ENCODE measurements around the gene LFNG. TPM values are rescaled to one million over a fixed set of nuclear protein-coding genes. Genes with fewer than 3 reads are reported as not detected.
A peak's percentile ranks its signal among the peaks of the same experiment; 100 is the strongest.

LFNG gene
- total and polyA plus RNA-seq, 9 of the 15 experiments (the other 6 are each of a cell fraction or from before 2014, with no cell fraction given): 0.03 to 0.89 (median 0.25) TPM; not detected in 1

GRCh38 chr7:2530071-2530987 lies 10.8 kb downstream of the LFNG start (continued):
- TF ChIP-seq ZNF518B (CRISPR knock-in tag; IDR thresholded peaks at IDR 0.05) (no peak), SPI1 (IDR thresholded peaks at IDR 0.05; ENCODE audit: borderline replicate concordance, low read depth, low read length) (peak; percentile 85), HMG20A (CRISPR knock-in tag; conservative IDR thresholded peaks at IDR 0.05) (no peak), ETV1 (tag; conservative IDR thresholded peaks at IDR 0.05; ENCODE audit: low read depth) (no peak), RCOR1 (IDR thresholded peaks at IDR 0.05; ENCODE audit: borderline replicate concordance in 1 of 2, low read depth in 2 of 2, low read length in 2 of 2) (peak in 1 of 2 experiments; percentile 36; a peak in 1 of 4 replicates), ETV5 (CRISPR knock-in tag; IDR thresholded peaks at IDR 0.05; ENCODE audit: low read depth) (peak; percentile 21; the same call in 1 of the 2 replicates), SMARCC2 (IDR thresholded peaks at IDR 0.05; ENCODE audit: low read depth) (peak; percentile 66; the same call in 1 of the 2 replicates), ZFX (CRISPR knock-in tag; IDR thresholded peaks at IDR 0.05) (0 out of 2 replicates have a peak, but pooled peaks have one; percentile 28), E2F3 (CRISPR knock-in tag; IDR thresholded peaks at IDR 0.05) (no peak), FOSL1 (tag; conservative IDR thresholded peaks at IDR 0.05) (peak; percentile 94), ZBTB7A (IDR thresholded peaks at IDR 0.05; ENCODE audit: borderline replicate concordance, control insufficient read depth, low read depth, low read length) (peak; percentile 88; the same call in 1 of the 2 replicates), KDM1A (IDR thresholded peaks at IDR 0.05) (peak; percentile 36 to 60; a peak in 3 of 4 replicates), SMARCA4 (IDR thresholded peaks at IDR 0.05) (peak; percentile 87), ESRRA (IDR thresholded peaks at IDR 0.05; ENCODE audit: borderline replicate concordance, low read depth) (0 out of 2 replicates have a peak, but pooled peaks have one; percentile 20), ZNF436 (CRISPR knock-in tag; IDR thresholded peaks at IDR 0.05) (peak; percentile 68; the same call in 1 of the 2 replicates), BCOR (IDR thresholded peaks at IDR 0.05) (peak; percentile 28; the same call in 1 of the 2 replicates), MXD1 (CRISPR knock-in tag; IDR thresholded peaks at IDR 0.05; ENCODE audit: borderline replicate concordance, poor library complexity, severe bottlenecking) (no peak), HNRNPL (IDR thresholded peaks at IDR 0.05; ENCODE audit: low read depth, low read length) (no peak), FOXK1 (CRISPR knock-in tag; IDR thresholded peaks at IDR 0.05; ENCODE audit: borderline replicate concordance) (no peak), HDAC8 (tag; IDR thresholded peaks at IDR 0.05) (no peak), JUN (IDR thresholded peaks at IDR 0.05; ENCODE audit: borderline replicate concordance, low read depth, low read length) (peak; percentile 99), JUN (CRISPR knock-in tag; IDR thresholded peaks at IDR 0.05; ENCODE audit: borderline replicate concordance) (peak; percentile 65; the same call in 1 of the 2 replicates), NRF1 (conservative IDR thresholded peaks at IDR 0.05 in 1 of 2, IDR thresholded peaks at IDR 0.05 in 1 of 2) (no peak), MYNN (IDR thresholded peaks at IDR 0.05) (peak; percentile 76), MYNN (CRISPR knock-in tag; IDR thresholded peaks at IDR 0.05) (no peak)
